Keratinocyte (primary cell): ENCODE measurements around the gene SFT2D1. TPM values are rescaled to one million over a fixed set of nuclear protein-coding genes. Genes with fewer than 3 reads are reported as not detected.

Experiments
- DNase-seq: peaks from one replicate; pipeline ENCODE4 v3.0.0-alpha.2; 2011; ENCODE audit warnings: low read depth, missing footprints, low spot score
- FAIRE-seq: peaks from 2 replicates; lab custom pipeline; 2011; peaks lifted over from hg19 to GRCh38; lab: Jason Lieb, UNC
- H2AFZ ChIP-seq: 2 replicates; pipeline ENCODE4 v1.6.0; 2012; ENCODE audit warnings: low read length, control low read depth, inconsistent platforms; ENCODE audit not compliant: control insufficient read depth
- H3K27ac ChIP-seq: 2 replicates; pipeline ENCODE4 v1.5.1; 2011; ENCODE audit warnings: low read length; ENCODE audit not compliant: control insufficient read depth, insufficient read depth
- H3K27me3 ChIP-seq: 3 replicates; pipeline ENCODE4 v1.6.0; 2011; ENCODE audit warnings: low read length; ENCODE audit not compliant: control insufficient read depth, insufficient read depth; ENCODE audit errors: extremely low read depth
- H3K36me3 ChIP-seq, 2 experiments: 2 replicates in 1 of 2; 3 replicates in 1 of 2; pipeline ENCODE4 v1.5.1; 2011; ENCODE audit warnings: low read length in 2 of 2, mild to moderate bottlenecking in 1 of 2; ENCODE audit not compliant: control insufficient read depth in 2 of 2, insufficient read depth in 2 of 2; ENCODE audit errors: extremely low read depth in 1 of 2
- H3K4me1 ChIP-seq: 3 replicates; pipeline ENCODE4 v1.5.1; 2011; ENCODE audit warnings: low read length; ENCODE audit not compliant: control insufficient read depth, insufficient read depth; ENCODE audit errors: extremely low read depth
- H3K4me2 ChIP-seq: 3 replicates; pipeline ENCODE4 v1.6.0; 2011; ENCODE audit warnings: low read depth, low read length; ENCODE audit not compliant: control insufficient read depth, insufficient read depth; ENCODE audit errors: extremely low read depth
- H3K4me3 ChIP-seq, 3 experiments: fragments of 200-600 bp in 1 of 3; sonication (generic) in 1 of 3; 2 replicates in 2 of 3; 3 replicates in 1 of 3; pipeline ENCODE4 v1.5.1; 2011 to 2016; ENCODE audit warnings: low read length in 3 of 3, mild to moderate bottlenecking in 3 of 3, control low read depth in 2 of 3, inconsistent platforms in 1 of 3, low read depth in 1 of 3, mixed read lengths in 1 of 3, mixed run types in 1 of 3, moderate library complexity in 1 of 3; ENCODE audit not compliant: control insufficient read depth in 2 of 3, insufficient read depth in 2 of 3; ENCODE audit errors: extremely low read depth in 1 of 3
- H3K79me2 ChIP-seq: 2 replicates; pipeline ENCODE4 v1.6.0; 2012; ENCODE audit warnings: low read length; ENCODE audit not compliant: control insufficient read depth, insufficient read depth
- H3K9ac ChIP-seq: 3 replicates; pipeline ENCODE4 v1.6.0; 2011; ENCODE audit warnings: low read length; ENCODE audit not compliant: control insufficient read depth, insufficient read depth; ENCODE audit errors: extremely low read depth
- H3K9me1 ChIP-seq: 3 replicates; pipeline ENCODE4 v1.6.0; 2011; ENCODE audit warnings: low read length; ENCODE audit not compliant: control insufficient read depth, insufficient read depth; ENCODE audit errors: extremely low read depth
- H3K9me3 ChIP-seq: 2 replicates; pipeline ENCODE4 v1.5.1; 2012; ENCODE audit warnings: low read depth, low read length; ENCODE audit not compliant: control insufficient read depth
- H4K20me1 ChIP-seq: 3 replicates; pipeline ENCODE4 v1.6.0; 2011; ENCODE audit warnings: low read length; ENCODE audit not compliant: control insufficient read depth, insufficient read depth; ENCODE audit errors: extremely low read depth
- EZH2 ChIP-seq: IDR thresholded peaks from one replicate; pipeline ENCODE4 v1.6.1; 2012; ENCODE audit warnings: inconsistent platforms, mild to moderate bottlenecking, low read length, moderate library complexity
- dilution Hi-C: fragments of 300-500 bp; cut with MboI; formaldehyde crosslinking; loops from one replicate; pipeline ENCODE4 v1.7.0; 2020; ENCODE audit warnings: low sequenced_read_pairs; ENCODE audit not compliant: extremely low pct_ligation_motif_present
- polyA plus RNA-seq, 5 experiments: library from polyadenylated mRNA; depleted of rRNA in 3 of 5; stranded (reverse) in 3 of 5; stranded (forward) in 1 of 5; unstranded in 1 of 5; fragments of >200 nt; gene quantifications; 1 replicate in 1 of 5; 2 replicates in 3 of 5; 3 replicates in 1 of 5; pipeline versions ENCODE4 v1.2.1 to v1.2.3, GENCODE V29; 2011 to 2012; ENCODE audit warnings: missing spikeins in 2 of 5, low read depth in 1 of 5, low replicate concordance in 1 of 5
- TF ChIP-seq, protein P1 (sequence below), 3 experiments: IDR thresholded peaks in 1 of 3; conservative IDR thresholded peaks in 1 of 3; optimal IDR thresholded peaks in 1 of 3; 2 replicates in 2 of 3; 3 replicates in 1 of 3; pipeline versions ENCODE3 to v1.5.1; 2011; ENCODE audit warnings: low read length in 3 of 3, mild to moderate bottlenecking in 3 of 3, moderate library complexity in 2 of 3, control low read depth in 1 of 3, inconsistent platforms in 1 of 3; ENCODE audit not compliant: insufficient read depth in 2 of 3; ENCODE audit errors: extremely low read depth in 1 of 3

Gene SFT2D1
- polyA plus RNA-seq, 1 donor (not counting 4 experiments of a cell fraction or from before 2014, with no cell fraction given) = 84.3 TPM

DNA sequence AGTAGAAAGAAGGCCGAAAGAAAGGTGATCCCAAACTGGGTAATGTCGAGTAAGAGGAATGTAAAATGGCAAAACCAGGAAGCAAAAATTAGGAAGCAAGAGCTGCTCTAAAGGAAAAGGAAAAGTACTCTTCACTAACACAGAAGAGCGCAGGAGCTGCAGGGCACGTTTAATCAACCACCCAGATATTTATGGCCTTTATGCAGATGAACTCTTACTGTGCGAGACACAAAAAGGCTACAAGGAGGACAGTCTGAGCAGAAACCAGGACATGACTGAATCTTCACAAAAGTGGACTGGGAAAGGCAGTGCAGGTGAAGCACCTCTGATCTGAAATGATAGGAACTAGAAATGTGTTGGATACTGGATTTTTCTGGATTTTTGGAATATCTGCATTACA is 18.9 kb downstream of the SFT2D1 start:
- TF ChIP-seq, protein P1, sequence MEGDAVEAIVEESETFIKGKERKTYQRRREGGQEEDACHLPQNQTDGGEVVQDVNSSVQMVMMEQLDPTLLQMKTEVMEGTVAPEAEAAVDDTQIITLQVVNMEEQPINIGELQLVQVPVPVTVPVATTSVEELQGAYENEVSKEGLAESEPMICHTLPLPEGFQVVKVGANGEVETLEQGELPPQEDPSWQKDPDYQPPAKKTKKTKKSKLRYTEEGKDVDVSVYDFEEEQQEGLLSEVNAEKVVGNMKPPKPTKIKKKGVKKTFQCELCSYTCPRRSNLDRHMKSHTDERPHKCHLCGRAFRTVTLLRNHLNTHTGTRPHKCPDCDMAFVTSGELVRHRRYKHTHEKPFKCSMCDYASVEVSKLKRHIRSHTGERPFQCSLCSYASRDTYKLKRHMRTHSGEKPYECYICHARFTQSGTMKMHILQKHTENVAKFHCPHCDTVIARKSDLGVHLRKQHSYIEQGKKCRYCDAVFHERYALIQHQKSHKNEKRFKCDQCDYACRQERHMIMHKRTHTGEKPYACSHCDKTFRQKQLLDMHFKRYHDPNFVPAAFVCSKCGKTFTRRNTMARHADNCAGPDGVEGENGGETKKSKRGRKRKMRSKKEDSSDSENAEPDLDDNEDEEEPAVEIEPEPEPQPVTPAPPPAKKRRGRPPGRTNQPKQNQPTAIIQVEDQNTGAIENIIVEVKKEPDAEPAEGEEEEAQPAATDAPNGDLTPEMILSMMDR (optimal IDR thresholded peaks at IDR 0.05 in 1 of 3, IDR thresholded peaks at IDR 0.05 in 1 of 3, conservative IDR thresholded peaks at IDR 0.05 in 1 of 3; ENCODE audit: extremely low read depth in 1 of 3, insufficient read depth in 2 of 3, low read length in 3 of 3) = no peak
- TF ChIP-seq EZH2 = no peak
- Histone ChIP-seq H4K20me1 (no peaks in the 10 kb centered on the region), H3K36me3 (peaks cover 10 to 21% of the 10 kb centered on the region in 2 experiments), H3K27ac (no peak overlapping the region), H3K79me2 (peaks cover 11% of the 10 kb centered on the region), H3K9me1 (no peaks in the 10 kb centered on the region), H3K4me3 (no peak overlapping the region), H2AFZ (no peak overlapping the region), H3K4me2 (no peak overlapping the region), H3K9ac (no peak overlapping the region), H3K4me1 (no peaks in the 10 kb centered on the region), H3K9me3 (no peaks in the 10 kb centered on the region), H3K27me3 (no peaks in the 10 kb centered on the region)
- DNase-seq (no peak), FAIRE-seq (no peak)
- dilution Hi-C loops = no loop called here

DNA sequence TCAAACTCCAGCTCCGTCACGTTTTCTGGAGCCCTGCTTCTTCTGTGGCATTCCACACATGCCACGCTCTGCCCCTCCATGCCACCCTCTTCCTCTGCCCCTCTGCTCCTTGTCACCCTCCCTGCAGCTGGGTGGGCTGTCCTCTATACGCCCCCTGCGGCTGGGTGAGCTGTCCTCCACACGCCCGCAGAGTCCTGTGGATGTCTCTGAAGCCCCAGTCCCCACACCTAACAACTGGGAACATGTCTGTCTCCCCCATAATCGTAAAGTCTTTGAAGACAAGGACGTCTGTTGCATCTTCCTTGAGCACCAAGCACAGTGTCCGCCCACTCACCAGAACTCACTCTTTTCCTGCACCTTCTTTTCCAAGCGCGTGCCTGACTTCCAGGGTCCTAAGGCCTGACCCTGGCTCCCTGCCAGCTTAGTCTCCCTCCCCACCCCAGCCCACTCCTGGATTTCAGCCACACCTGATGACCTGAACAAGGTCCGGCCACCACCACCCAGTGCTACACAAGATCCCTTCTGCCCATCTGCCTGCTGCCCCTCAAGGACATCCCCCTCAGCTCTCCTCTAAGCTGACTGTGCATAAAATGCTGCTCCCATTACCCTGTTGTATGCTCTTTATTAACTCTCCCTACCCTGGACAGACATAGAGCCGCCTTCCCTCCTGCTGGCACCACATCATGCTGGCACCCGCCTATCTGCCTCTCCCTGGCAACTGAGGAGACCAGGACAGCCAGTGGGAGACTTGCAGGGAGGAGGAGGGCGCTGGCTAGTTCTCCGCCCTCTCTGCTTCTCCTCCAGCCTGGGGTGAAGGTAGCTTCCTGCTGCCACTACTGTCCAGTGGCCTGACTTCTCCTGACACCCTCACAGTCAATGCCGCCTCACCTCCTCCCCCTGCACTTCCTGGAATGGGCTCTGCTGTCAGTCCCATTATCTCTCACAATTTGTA is 23.4 kb downstream of the SFT2D1 start:
- Histone ChIP-seq H3K36me3 (peaks cover 0 to 6% of the 10 kb centered on the region in 2 experiments), H3K9me3 (no peaks in the 10 kb centered on the region), H2AFZ (no peak overlapping the region), H3K27ac (no peak overlapping the region), H3K9me1 (no peaks in the 10 kb centered on the region), H3K4me3 (no peak overlapping the region), H4K20me1 (no peaks in the 10 kb centered on the region), H3K9ac (no peak overlapping the region), H3K4me2 (no peak overlapping the region), H3K79me2 (no peaks in the 10 kb centered on the region), H3K27me3 (no peaks in the 10 kb centered on the region), H3K4me1 (no peaks in the 10 kb centered on the region)
- dilution Hi-C loops = no loop called here
- TF ChIP-seq, protein P1 (optimal IDR thresholded peaks at IDR 0.05 in 1 of 3, IDR thresholded peaks at IDR 0.05 in 1 of 3, conservative IDR thresholded peaks at IDR 0.05 in 1 of 3; ENCODE audit: extremely low read depth in 1 of 3, insufficient read depth in 2 of 3, low read length in 3 of 3) = no peak
- no peak for TF ChIP-seq EZH2
- DNase-seq (no peak), FAIRE-seq (no peak)
